ENCODE data around the gene KANSL1L.

KANSL1L gene

DNA sequence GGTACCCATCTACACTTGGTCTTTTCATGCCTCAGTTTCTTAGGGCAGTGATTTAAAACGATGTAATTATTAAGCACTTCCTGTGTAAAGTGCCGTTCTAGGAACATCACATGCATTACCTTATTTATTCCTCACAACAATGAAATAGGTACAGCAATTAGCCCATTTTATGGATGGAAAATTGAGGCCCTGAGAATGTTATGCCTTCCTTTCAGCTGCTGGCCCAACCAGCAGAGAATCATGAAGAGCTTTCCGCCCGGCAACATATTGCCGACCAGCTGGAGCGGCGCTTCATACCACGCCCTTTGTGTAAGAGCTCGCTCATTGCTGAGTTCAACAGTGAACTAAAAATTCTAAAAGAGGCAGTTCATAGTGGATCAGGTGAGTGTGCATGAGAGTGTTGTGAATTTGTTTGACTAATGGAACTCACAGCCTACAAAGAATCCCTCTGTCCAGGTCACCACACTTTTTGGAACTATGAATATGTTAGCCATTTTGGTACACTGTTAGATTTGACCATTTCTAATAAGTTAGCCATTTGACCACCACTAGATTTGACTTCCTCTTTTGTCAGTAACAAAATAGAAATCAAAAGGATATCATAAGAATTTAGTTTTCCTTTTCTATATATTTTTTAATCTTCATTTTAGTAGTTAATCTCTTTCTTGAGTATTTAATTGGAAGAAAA lies 194.4 kb downstream of the KANSL1L start:
- Histone ChIP-seq H2AFZ (ENCODE audit: low read length) (no peak overlapping the region), H3K36me3 (replicated peaks; ENCODE audit: insufficient read depth, low read length) (no peaks in the 10 kb centered on the region), H4K20me1 (ENCODE audit: insufficient read depth, low read length) (no peaks in the 10 kb centered on the region), H3K9ac (ENCODE audit: low read length) (no peak overlapping the region), H3K4me2 (ENCODE audit: low read depth, low read length) (no peak overlapping the region), H3F3A (ENCODE audit: insufficient read depth, low read length) (no peaks in the 10 kb centered on the region), H3K4me1 (ENCODE audit: low read length) (no peaks in the 10 kb centered on the region), H3K9me3 (replicated peaks; ENCODE audit: insufficient read depth, low read length) (no peaks in the 10 kb centered on the region), H3K4me3 (ENCODE audit: low read length) (no peak overlapping the region), H3K27ac (ENCODE audit: low read length) (no peak overlapping the region), H3K9me2 (replicated peaks; ENCODE audit: insufficient read depth, low read length) (no peaks in the 10 kb centered on the region), H3K27me3 (replicated peaks; ENCODE audit: insufficient read depth, low read length) (no peaks in the 10 kb centered on the region), H3K79me2 (ENCODE audit: low read length) (no peaks in the 10 kb centered on the region)
- TF ChIP-seq, protein P1, sequence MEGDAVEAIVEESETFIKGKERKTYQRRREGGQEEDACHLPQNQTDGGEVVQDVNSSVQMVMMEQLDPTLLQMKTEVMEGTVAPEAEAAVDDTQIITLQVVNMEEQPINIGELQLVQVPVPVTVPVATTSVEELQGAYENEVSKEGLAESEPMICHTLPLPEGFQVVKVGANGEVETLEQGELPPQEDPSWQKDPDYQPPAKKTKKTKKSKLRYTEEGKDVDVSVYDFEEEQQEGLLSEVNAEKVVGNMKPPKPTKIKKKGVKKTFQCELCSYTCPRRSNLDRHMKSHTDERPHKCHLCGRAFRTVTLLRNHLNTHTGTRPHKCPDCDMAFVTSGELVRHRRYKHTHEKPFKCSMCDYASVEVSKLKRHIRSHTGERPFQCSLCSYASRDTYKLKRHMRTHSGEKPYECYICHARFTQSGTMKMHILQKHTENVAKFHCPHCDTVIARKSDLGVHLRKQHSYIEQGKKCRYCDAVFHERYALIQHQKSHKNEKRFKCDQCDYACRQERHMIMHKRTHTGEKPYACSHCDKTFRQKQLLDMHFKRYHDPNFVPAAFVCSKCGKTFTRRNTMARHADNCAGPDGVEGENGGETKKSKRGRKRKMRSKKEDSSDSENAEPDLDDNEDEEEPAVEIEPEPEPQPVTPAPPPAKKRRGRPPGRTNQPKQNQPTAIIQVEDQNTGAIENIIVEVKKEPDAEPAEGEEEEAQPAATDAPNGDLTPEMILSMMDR (IDR thresholded peaks at IDR 0.05; ENCODE audit: low read length) = no peak
- DNase-seq = no peak

DNA sequence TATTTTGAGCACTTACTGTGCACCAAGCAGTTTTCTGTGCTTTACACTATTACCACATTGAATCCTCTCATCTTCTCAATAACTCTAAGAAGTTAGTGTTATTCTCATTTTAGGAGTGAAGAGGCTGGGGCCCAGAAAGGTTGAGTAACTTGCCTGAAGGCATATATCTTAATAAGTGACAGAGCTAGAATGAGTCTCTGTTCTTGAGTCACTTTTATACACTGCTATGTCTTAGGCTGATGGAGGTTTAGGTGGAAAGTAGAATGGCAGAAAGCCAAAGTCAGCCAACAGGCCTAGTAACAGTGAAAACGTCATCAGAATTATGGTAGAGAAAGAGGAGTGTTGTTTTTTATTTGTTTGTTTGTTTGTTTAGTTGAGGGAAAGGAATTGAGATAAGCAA lies 196.6 kb downstream of the KANSL1L start:
- DNase-seq = no peak
- H3K9ac ChIP-seq (ENCODE audit: low read length) = no peak overlapping the region
- no peaks in the 10 kb centered on the region for H3K9me3 ChIP-seq (replicated peaks; ENCODE audit: insufficient read depth, low read length)
- H3K4me1 ChIP-seq (ENCODE audit: low read length) = no peaks in the 10 kb centered on the region
- H3K9me2 ChIP-seq (replicated peaks; ENCODE audit: insufficient read depth, low read length) = no peaks in the 10 kb centered on the region
- H3K4me3 ChIP-seq (ENCODE audit: low read length) = no peak overlapping the region
- no peaks in the 10 kb centered on the region for H3K27me3 ChIP-seq (replicated peaks; ENCODE audit: insufficient read depth, low read length)
- H3K36me3 ChIP-seq (replicated peaks; ENCODE audit: insufficient read depth, low read length) = no peaks in the 10 kb centered on the region
- no peaks in the 10 kb centered on the region for H3F3A ChIP-seq (ENCODE audit: insufficient read depth, low read length)
- H3K79me2 ChIP-seq (ENCODE audit: low read length) = no peaks in the 10 kb centered on the region
- no peak overlapping the region for H3K4me2 ChIP-seq (ENCODE audit: low read depth, low read length)
- no peaks in the 10 kb centered on the region for H4K20me1 ChIP-seq (ENCODE audit: insufficient read depth, low read length)
- H3K27ac ChIP-seq (ENCODE audit: low read length) = no peak overlapping the region
- no peak overlapping the region for H2AFZ ChIP-seq (ENCODE audit: low read length)
- TF ChIP-seq, protein P1 (IDR thresholded peaks at IDR 0.05; ENCODE audit: low read length) = no peak
- no peak for TF ChIP-seq EZH2 (optimal IDR thresholded peaks at IDR 0.05; ENCODE audit: low read depth, low read length)
- TF ChIP-seq EZH2phosphoT487 (IDR thresholded peaks at IDR 0.05; ENCODE audit: low read length) = no peak

- Histone ChIP-seq H3K36me3 (replicated peaks; ENCODE audit: insufficient read depth, low read length) (no peaks in the 10 kb centered on the region), H2AFZ (ENCODE audit: low read length) (no peak overlapping the region), H3K9ac (ENCODE audit: low read length) (no peak overlapping the region), H3K27ac (ENCODE audit: low read length) (no peak overlapping the region), H3F3A (ENCODE audit: insufficient read depth, low read length) (no peaks in the 10 kb centered on the region), H3K4me3 (ENCODE audit: low read length) (no peak overlapping the region), H3K4me2 (ENCODE audit: low read depth, low read length) (no peak overlapping the region), H3K4me1 (ENCODE audit: low read length) (no peaks in the 10 kb centered on the region), H3K9me3 (replicated peaks; ENCODE audit: insufficient read depth, low read length) (no peaks in the 10 kb centered on the region), H4K20me1 (ENCODE audit: insufficient read depth, low read length) (no peaks in the 10 kb centered on the region), H3K9me2 (replicated peaks; ENCODE audit: insufficient read depth, low read length) (no peaks in the 10 kb centered on the region), H3K27me3 (replicated peaks; ENCODE audit: insufficient read depth, low read length) (no peaks in the 10 kb centered on the region), H3K79me2 (ENCODE audit: low read length) (no peaks in the 10 kb centered on the region)
- DNase-seq = no peak
- TF ChIP-seq EZH2 (optimal IDR thresholded peaks at IDR 0.05; ENCODE audit: low read depth, low read length) = no peak
Observed at GRCh38 chr2:209973328-209973727, 197.9 kb downstream of the KANSL1L start.

All from MM.1S (cell line).